Activated CD8-positive, alpha-beta memory T cell treated with anti-CD3 and anti-CD28 coated beads for 24 hours (primary cell): ENCODE measurements around the gene CHN1.

Experiments used
- DNase-seq: peaks from one replicate; pipeline ENCODE4 v3.0.0-alpha.2; 2020

CHN1 gene

GRCh38 chr2:174918886-174919526, 86.2 kb downstream of the CHN1 start:
- no peak for DNase-seq

GRCh38 chr2:174916270-174916930, 88.8 kb downstream of the CHN1 start:
- DNase-seq: no peak

GRCh38 chr2:174914853-174915760, 90.1 kb downstream of the CHN1 start:
- no peak for DNase-seq

- DNase-seq: no peak
Measured at GRCh38 chr2:174908284-174908683, 96.9 kb downstream of the CHN1 start.

GRCh38 chr2:174903264-174903556, 102.0 kb downstream of the CHN1 start:
- no peak for DNase-seq

- DNase-seq: no peak
Measured at GRCh38 chr2:174902506-174903263, 102.5 kb downstream of the CHN1 start.

GRCh38 chr2:174901075-174901474, 104.1 kb downstream of the CHN1 start:
- DNase-seq: no peak

- DNase-seq: no peak
Measured at GRCh38 chr2:174897286-174897685, 107.9 kb downstream of the CHN1 start.

GRCh38 chr2:174893018-174893417, 112.2 kb downstream of the CHN1 start:
- no peak for DNase-seq

- no peak for DNase-seq
Measured at GRCh38 chr2:174892546-174892945, 112.6 kb downstream of the CHN1 start.

- no peak for DNase-seq
Measured at GRCh38 chr2:174888646-174889271, 116.4 kb downstream of the CHN1 start.

GRCh38 chr2:174888146-174888545, 117.0 kb downstream of the CHN1 start:
- no peak for DNase-seq

GRCh38 chr2:174882416-174882815, 122.8 kb downstream of the CHN1 start:
- no peak for DNase-seq

GRCh38 chr2:174881678-174882077, 123.5 kb downstream of the CHN1 start:
- DNase-seq: no peak

GRCh38 chr2:174878537-174879147, 126.5 kb downstream of the CHN1 start:
- no peak for DNase-seq

- DNase-seq: no peak
Measured at GRCh38 chr2:174877751-174878150, 127.4 kb downstream of the CHN1 start.

- DNase-seq: no peak
Measured at GRCh38 chr2:174877301-174877700, 127.9 kb downstream of the CHN1 start.

- no peak for DNase-seq
Measured at GRCh38 chr2:174874085-174874484, 131.1 kb downstream of the CHN1 start.

- no peak for DNase-seq
Measured at GRCh38 chr2:174873471-174873870, 131.7 kb downstream of the CHN1 start.

GRCh38 chr2:174870787-174871186, 134.4 kb downstream of the CHN1 start:
- no peak for DNase-seq

GRCh38 chr2:174868878-174869277, 136.3 kb downstream of the CHN1 start:
- no peak for DNase-seq

- no peak for DNase-seq
Measured at GRCh38 chr2:174866421-174866820, 138.8 kb downstream of the CHN1 start.
